ENCODE measurements around the gene TBC1D8B. TPM values are rescaled to one million over a fixed set of nuclear protein-coding genes. Genes with fewer than 3 reads are reported as not detected.
"Not testable (repeated sequence)": the region's sequence is repeated elsewhere in the genome, so short reads cannot be mapped to it uniquely, and the experiment has no call there.

Gene TBC1D8B
- polyA plus RNA-seq, 1 experiment = 4.5 TPM

GRCh38 chrX:106862972-106863688 is 60.7 kb downstream of the TBC1D8B start:
- no peaks in the 10 kb centered on the region; the same call in 1 of the 2 replicates for H3K36me3 ChIP-seq (ENCODE audit: control insufficient read depth, insufficient read depth, low read length)
- no peaks in the 10 kb centered on the region for H3K27me3 ChIP-seq (ENCODE audit: control insufficient read depth, insufficient read depth, low read length)
- no peak overlapping the region for H3K4me3 ChIP-seq (ENCODE audit: low read depth, low read length)
- no peak for DNase-seq (ENCODE audit: low read depth)
- CTCF ChIA-PET = interaction anchor here (0.6 to 2.5 kb wide), 5 partner anchors 9 to 982 kb away, joined by 3 to 6 read pairs (median 4); no protein-coding TSS in a partner anchor
- peak; percentile 24; the same call in 1 of the 2 replicates for TF ChIP-seq CTCF (IDR thresholded peaks at IDR 0.05; ENCODE audit: insufficient read depth, low read depth, low read length)
- POLR2A ChIA-PET = no interaction called here

- no peaks in the 10 kb centered on the region; the same call in 1 of the 2 replicates for H3K36me3 ChIP-seq (ENCODE audit: control insufficient read depth, insufficient read depth, low read length)
- ChIA-PET CTCF (interaction anchor here (0.6 to 2.5 kb wide), 5 partner anchors 9 to 981 kb away, joined by 3 to 6 read pairs (median 4); no protein-coding TSS in a partner anchor), POLR2A (no interaction called here)
- DNase-seq (ENCODE audit: low read depth) = no peak
- no peak overlapping the region for H3K4me3 ChIP-seq (ENCODE audit: low read depth, low read length)
- no peaks in the 10 kb centered on the region for H3K27me3 ChIP-seq (ENCODE audit: control insufficient read depth, insufficient read depth, low read length)
- TF ChIP-seq CTCF (IDR thresholded peaks at IDR 0.05; ENCODE audit: insufficient read depth, low read depth, low read length) = no peak
Measured at GRCh38 chrX:106863697-106864096, 61.2 kb downstream of the TBC1D8B start.

- H3K36me3 ChIP-seq (ENCODE audit: control insufficient read depth, insufficient read depth, low read length); POLR2A ChIA-PET; H3K27me3 ChIP-seq (ENCODE audit: control insufficient read depth, insufficient read depth, low read length); H3K4me3 ChIP-seq (ENCODE audit: low read depth, low read length); DNase-seq (ENCODE audit: low read depth): not testable (repeated sequence)
- CTCF ChIA-PET = interaction anchor here (2.0 kb wide), 1 partner anchor 10 kb away, joined by 6 read pairs; no protein-coding TSS in a partner anchor
Measured at GRCh38 chrX:106872796-106873195, 70.3 kb downstream of the TBC1D8B start.

- DNase-seq (ENCODE audit: low read depth) = no peak
- peak; percentile 42 for TF ChIP-seq CTCF (IDR thresholded peaks at IDR 0.05; ENCODE audit: insufficient read depth, low read depth, low read length)
- Histone ChIP-seq H3K36me3 (ENCODE audit: control insufficient read depth, insufficient read depth, low read length) (peaks cover 3% of the 10 kb centered on the region), H3K27me3 (ENCODE audit: control insufficient read depth, insufficient read depth, low read length) (no peaks in the 10 kb centered on the region), H3K4me3 (ENCODE audit: low read depth, low read length) (no peak overlapping the region)
- ChIA-PET CTCF (interaction anchor here (1.3 to 1.8 kb wide), 2 partner anchors 10 to 17 kb away, joined by 3 to 4 read pairs; no protein-coding TSS in a partner anchor), POLR2A (no interaction called here)
Measured at GRCh38 chrX:106874075-106874474, 71.6 kb downstream of the TBC1D8B start.

DNA sequence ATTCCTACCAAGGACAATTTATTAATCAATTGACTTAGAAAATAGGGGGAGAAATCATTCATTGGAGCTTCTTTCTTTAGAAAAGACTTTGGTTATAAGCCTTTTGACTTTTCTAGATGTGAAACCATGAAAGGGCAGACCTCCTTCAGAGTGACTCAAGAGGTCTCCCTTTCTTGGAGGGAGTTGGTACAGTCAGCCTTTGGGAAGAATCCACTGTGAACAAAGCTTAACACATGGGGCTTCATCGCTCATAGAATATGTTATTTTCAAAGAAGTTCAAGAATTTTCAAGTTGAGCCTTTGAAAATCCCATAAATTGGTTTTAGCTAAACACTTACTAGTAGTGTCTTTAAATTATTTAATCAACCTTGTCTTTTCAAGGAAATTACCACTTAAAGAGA is 72.7 kb downstream of the TBC1D8B start:
- Histone ChIP-seq H3K27me3 (ENCODE audit: control insufficient read depth, insufficient read depth, low read length) (no peaks in the 10 kb centered on the region), H3K36me3 (ENCODE audit: control insufficient read depth, insufficient read depth, low read length) (peaks cover 3% of the 10 kb centered on the region), H3K4me3 (ENCODE audit: low read depth, low read length) (no peak overlapping the region)
- ChIA-PET POLR2A (no interaction called here), CTCF (interaction anchor here (1.8 kb wide), 1 partner anchor 11 kb away, joined by 4 read pairs; no protein-coding TSS in a partner anchor)
- no peak for TF ChIP-seq CTCF (IDR thresholded peaks at IDR 0.05; ENCODE audit: insufficient read depth, low read depth, low read length)
- no peak for DNase-seq (ENCODE audit: low read depth)
